Activated T-helper 2 cell treated with anti-CD3 and anti-CD28 coated beads, Interferon-gamma antibody, Interleukin-2, Interleukin-4, amounts not matched to agents 10 μg/mL and 5 μg/mL and 100 μg/mL, durations not matched to agents 14 hours and 24 hours and 36 hours (primary cell): ENCODE results near the gene SERPINB6. TPM values are rescaled to one million over a fixed set of nuclear protein-coding genes. Genes with fewer than 3 reads are reported as not detected.

Experiments used
- DNase-seq: peaks from one replicate; pipeline ENCODE4 v3.0.0; 2021; ENCODE audit warnings: low spot score
- H3K27ac Mint-ChIP-seq: one replicate; pipeline ENCODE4 v1.8.0; 2021; ENCODE audit warnings: mixed read lengths
- H3K27me3 Mint-ChIP-seq: one replicate; pipeline ENCODE4 v1.8.0; 2021; ENCODE audit warnings: low read depth, mixed read lengths
- H3K36me3 Mint-ChIP-seq: one replicate; pipeline ENCODE4 v1.8.0; 2021; ENCODE audit warnings: low read depth, mixed read lengths
- H3K4me1 Mint-ChIP-seq: one replicate; pipeline ENCODE4 v1.8.0; 2021; ENCODE audit warnings: low read depth, mixed read lengths
- H3K4me3 Mint-ChIP-seq: one replicate; pipeline ENCODE4 v1.8.0; 2021; ENCODE audit warnings: low read depth, mild to moderate bottlenecking, moderate library complexity, mixed read lengths
- H3K9me3 Mint-ChIP-seq: one replicate; pipeline ENCODE4 v1.8.0; 2021; ENCODE audit warnings: mixed read lengths
- intact Hi-C: fragments of 100-400 bp; cut with micrococcal nuclease; formaldehyde crosslinking; loops from one replicate; pipeline ENCODE4 v1.15.1; 2023
- total RNA-seq: library from RNA; stranded (reverse); gene quantifications from 2 replicates; pipeline ENCODE4 v1.2.3, GENCODE V29; 2022

The SERPINB6 gene
- total RNA-seq, 1 donor from 2014 or later: 72.0 TPM

DNA sequence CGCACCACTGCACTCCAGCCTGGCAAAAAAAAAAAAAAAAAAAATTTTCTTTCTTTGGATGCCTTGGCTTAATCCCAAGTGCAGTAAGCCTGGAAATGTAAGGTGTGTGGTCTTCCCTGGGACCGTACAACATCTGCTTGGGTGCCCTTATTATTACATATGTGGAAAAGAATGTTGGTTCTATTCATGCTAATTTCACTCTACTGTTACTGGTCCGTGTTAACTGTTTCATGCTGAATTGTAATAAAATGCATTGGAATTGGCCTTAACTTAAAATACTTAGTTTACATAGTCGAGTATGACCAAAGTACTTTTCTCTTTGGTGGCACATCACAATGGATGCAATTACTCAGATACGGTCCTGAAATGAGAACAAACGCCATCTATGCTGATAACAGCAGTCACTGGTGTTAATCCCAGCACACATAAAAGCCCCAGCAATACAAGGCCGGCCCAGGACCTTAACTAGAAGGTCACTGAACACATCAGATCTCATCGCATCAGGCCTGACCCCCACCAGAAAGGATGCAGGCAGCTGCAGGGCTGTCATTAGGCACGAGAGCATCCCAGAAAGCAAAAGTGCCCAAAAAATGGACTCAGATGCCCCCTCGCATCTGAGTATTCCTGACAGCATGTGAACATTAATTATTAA, 1.2 kb downstream of the SERPINB6 start:
- peaks cover 35% of the 10 kb centered on the region for H3K4me1 Mint-ChIP-seq
- H3K36me3 Mint-ChIP-seq: peaks cover 23% of the 10 kb centered on the region
- no peaks in the 10 kb centered on the region for H3K9me3 Mint-ChIP-seq
- no peak for DNase-seq
- peak overlapping the region; percentile 65 for H3K27ac Mint-ChIP-seq
- intact Hi-C loops: loop anchor here (1.0 to 2.0 kb wide), 2 partner anchors 18 to 19 kb away; no protein-coding TSS in a partner anchor
- peak overlapping the region; percentile 83 for H3K4me3 Mint-ChIP-seq
- H3K27me3 Mint-ChIP-seq: peaks cover 11% of the 10 kb centered on the region

DNA sequence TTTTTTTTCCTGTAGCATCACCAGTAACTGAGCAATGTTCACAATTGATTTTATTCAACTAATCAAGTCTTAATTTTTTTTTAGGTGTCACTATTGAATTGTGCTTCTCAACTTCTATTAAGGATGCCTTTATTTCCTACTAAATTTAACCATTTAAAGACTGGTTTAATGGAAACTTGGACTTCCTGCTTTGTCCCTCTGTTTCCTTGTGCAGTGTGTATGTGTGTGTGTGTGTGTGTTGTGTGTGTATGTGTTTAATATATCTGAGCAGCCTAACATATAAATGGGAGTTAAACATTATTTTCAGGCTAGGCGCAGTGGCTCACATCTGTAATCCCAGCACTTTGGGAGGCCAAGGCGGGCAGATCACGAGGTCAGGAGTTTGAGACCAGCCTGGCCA, 1.8 kb downstream of the SERPINB6 start:
- Mint-ChIP-seq H3K36me3 (peaks cover 23% of the 10 kb centered on the region), H3K4me1 (peaks cover 35% of the 10 kb centered on the region), H3K9me3 (no peaks in the 10 kb centered on the region), H3K4me3 (peak overlapping the region; percentile 26), H3K27ac (no peak overlapping the region), H3K27me3 (peaks cover 11% of the 10 kb centered on the region)
- intact Hi-C loops: no loop called here
- no peak for DNase-seq

DNA sequence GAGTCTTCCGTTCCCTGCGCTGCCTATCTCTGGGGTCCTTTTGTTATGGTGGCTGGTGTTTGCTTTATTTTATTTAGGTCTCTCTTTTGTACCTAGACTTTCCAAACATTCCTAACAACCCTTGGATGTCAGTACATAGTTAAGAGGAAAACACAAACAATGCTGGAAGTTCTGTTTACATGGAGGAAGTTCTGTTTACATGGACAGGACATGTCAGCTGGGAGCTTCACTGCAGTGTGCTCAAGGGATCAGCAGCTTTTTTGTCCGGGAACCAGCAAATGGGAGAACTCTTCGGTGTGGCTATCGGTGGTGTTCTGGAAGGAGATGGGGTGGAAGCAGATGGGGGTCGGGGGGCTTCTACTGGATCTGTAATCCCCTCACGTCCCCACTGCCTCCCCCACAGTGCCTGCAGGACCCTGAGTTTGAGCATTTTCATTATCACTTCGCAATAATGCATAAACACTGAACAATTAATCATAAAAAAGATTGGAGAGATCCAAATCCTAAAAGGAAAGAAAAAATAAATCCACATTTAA, 2.7 kb downstream of the SERPINB6 start:
- intact Hi-C loops: no loop called here
- Mint-ChIP-seq H3K27me3 (peaks cover 6% of the 10 kb centered on the region), H3K9me3 (no peaks in the 10 kb centered on the region), H3K27ac (no peak overlapping the region), H3K36me3 (peaks cover 22% of the 10 kb centered on the region), H3K4me1 (peaks cover 32% of the 10 kb centered on the region), H3K4me3 (no peak overlapping the region)
- no peak for DNase-seq

- Mint-ChIP-seq H3K27me3 (peaks cover 3% of the 10 kb centered on the region), H3K9me3 (no peaks in the 10 kb centered on the region), H3K27ac (no peak overlapping the region), H3K4me1 (peaks cover 30% of the 10 kb centered on the region), H3K4me3 (no peak overlapping the region), H3K36me3 (peaks cover 19% of the 10 kb centered on the region)
- DNase-seq: no peak
- intact Hi-C loops: no loop called here
Measured at GRCh38 chr6:2967936-2968335, 3.4 kb downstream of the SERPINB6 start.

DNA sequence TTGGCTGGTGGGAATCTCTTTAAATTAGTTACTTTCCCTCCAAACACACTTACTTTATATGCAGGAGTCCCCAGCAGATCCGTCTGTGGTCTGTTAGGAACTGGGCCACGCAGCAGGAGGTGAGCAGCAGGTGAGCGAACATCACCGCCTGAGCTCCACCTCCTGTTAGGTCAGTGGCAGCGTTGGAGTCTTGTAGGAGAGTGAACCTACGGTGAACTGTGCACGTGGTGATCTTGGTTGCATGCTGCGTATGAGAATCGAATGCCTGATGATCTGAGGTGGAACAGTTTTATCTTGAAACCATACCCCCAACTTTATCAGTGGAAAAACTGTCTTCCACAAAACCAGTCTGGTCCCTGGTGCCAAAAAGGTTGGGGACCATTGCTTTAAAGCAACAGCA, 5.0 kb downstream of the SERPINB6 start:
- no peak overlapping the region for H3K27ac Mint-ChIP-seq
- H3K36me3 Mint-ChIP-seq: peaks cover 14% of the 10 kb centered on the region
- H3K9me3 Mint-ChIP-seq: no peaks in the 10 kb centered on the region
- intact Hi-C loops: no loop called here
- H3K4me3 Mint-ChIP-seq: no peak overlapping the region
- DNase-seq: no peak
- peaks cover 20% of the 10 kb centered on the region for H3K4me1 Mint-ChIP-seq
- peaks cover 3% of the 10 kb centered on the region for H3K27me3 Mint-ChIP-seq

DNA sequence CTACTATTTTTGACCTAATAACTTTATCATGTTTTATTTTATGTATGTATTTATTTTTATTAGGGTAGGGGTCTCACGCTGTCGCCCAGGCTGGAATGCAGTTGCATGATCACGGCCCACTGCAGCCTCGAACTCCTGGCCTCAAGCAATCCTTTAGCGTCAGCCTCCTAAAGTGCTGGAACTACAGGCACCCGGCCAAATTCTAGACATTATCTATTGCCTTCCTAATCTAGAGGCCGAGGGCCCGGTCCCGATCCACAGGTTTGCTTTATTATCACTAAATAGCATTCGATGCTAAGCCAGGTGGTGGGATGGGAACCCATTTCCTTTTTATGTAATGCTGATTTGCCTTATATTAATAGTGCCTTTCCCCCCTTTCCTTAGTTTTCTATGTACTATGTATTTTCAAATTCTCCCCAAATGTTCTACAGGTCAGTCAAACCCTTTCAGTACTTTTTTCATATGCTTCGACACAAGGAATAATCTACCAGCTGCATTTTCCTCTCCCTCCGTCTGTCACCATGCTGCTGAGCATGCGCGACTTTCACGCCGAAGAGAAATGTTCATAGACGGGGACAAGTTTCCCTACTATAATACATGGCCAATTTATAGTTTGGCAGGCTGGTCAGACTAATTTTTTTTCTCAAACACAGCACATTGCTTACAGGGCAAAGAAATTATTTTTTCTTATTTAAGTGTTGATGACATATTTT, 6.4 kb downstream of the SERPINB6 start:
- Mint-ChIP-seq H3K9me3 (no peaks in the 10 kb centered on the region), H3K4me1 (peaks cover 14% of the 10 kb centered on the region), H3K4me3 (no peak overlapping the region), H3K27me3 (peaks cover 3% of the 10 kb centered on the region), H3K27ac (no peak overlapping the region), H3K36me3 (peaks cover 11% of the 10 kb centered on the region)
- intact Hi-C loops: no loop called here
- no peak for DNase-seq

DNA sequence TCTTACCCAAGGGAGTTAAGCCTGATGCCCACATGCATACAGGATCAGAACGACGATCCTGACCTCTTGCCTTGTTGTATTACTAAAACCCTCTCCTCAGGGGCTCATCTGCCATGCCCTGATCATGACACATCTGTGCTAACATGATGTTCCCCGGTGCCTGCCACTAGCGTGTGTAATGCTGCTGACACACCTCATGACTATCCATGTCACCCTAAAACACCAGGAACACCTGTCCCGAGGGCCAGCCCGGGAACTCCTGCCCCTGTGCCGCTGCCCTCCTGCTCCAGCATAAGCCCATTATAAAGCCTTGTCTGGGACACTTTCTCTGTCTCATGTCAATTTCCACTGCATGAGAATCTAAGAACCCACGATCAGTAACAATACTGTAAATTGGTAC, 7.6 kb downstream of the SERPINB6 start:
- DNase-seq: no peak

GRCh38 chr6:2962636-2963035, 8.7 kb downstream of the SERPINB6 start:
- peaks cover 9% of the 10 kb centered on the region for H3K4me1 Mint-ChIP-seq
- intact Hi-C loops: no loop called here
- no peaks in the 10 kb centered on the region for H3K27me3 Mint-ChIP-seq
- no peak for DNase-seq
- peaks cover under 1% of the 10 kb centered on the region for H3K36me3 Mint-ChIP-seq
- no peaks in the 10 kb centered on the region for H3K9me3 Mint-ChIP-seq
- H3K4me3 Mint-ChIP-seq: no peak overlapping the region
- H3K27ac Mint-ChIP-seq: no peak overlapping the region

More for the DNA sequence above, 7.6 kb downstream of the SERPINB6 start:
- Mint-ChIP-seq H3K4me3 (no peak overlapping the region), H3K27me3 (peaks cover 2% of the 10 kb centered on the region), H3K4me1 (peaks cover 11% of the 10 kb centered on the region), H3K36me3 (peaks cover 9% of the 10 kb centered on the region), H3K9me3 (no peaks in the 10 kb centered on the region), H3K27ac (no peak overlapping the region)
- intact Hi-C loops: no loop called here

- no peak for DNase-seq
- no peak overlapping the region for H3K4me3 Mint-ChIP-seq
- peaks cover 3% of the 10 kb centered on the region for H3K36me3 Mint-ChIP-seq
- H3K27me3 Mint-ChIP-seq: no peaks in the 10 kb centered on the region
- H3K9me3 Mint-ChIP-seq: no peaks in the 10 kb centered on the region
- intact Hi-C loops: no loop called here
- no peak overlapping the region for H3K27ac Mint-ChIP-seq
- peaks cover 4% of the 10 kb centered on the region for H3K4me1 Mint-ChIP-seq
Measured at GRCh38 chr6:2962004-2962403, 9.4 kb downstream of the SERPINB6 start.

- H3K9me3 Mint-ChIP-seq: no peaks in the 10 kb centered on the region
- DNase-seq: no peak
- intact Hi-C loops: no loop called here
- peaks cover 2% of the 10 kb centered on the region for H3K4me1 Mint-ChIP-seq
- no peak overlapping the region for H3K27ac Mint-ChIP-seq
- no peak overlapping the region for H3K4me3 Mint-ChIP-seq
- no peaks in the 10 kb centered on the region for H3K27me3 Mint-ChIP-seq
- H3K36me3 Mint-ChIP-seq: peaks cover 3% of the 10 kb centered on the region
Measured at GRCh38 chr6:2961506-2961905, 9.9 kb downstream of the SERPINB6 start.

- Mint-ChIP-seq H3K27me3 (no peaks in the 10 kb centered on the region), H3K27ac (no peak overlapping the region), H3K4me3 (no peak overlapping the region), H3K36me3 (peaks cover 3% of the 10 kb centered on the region), H3K4me1 (peaks cover 2% of the 10 kb centered on the region), H3K9me3 (no peaks in the 10 kb centered on the region)
- no peak for DNase-seq
- intact Hi-C loops: no loop called here
Measured at GRCh38 chr6:2960935-2961334, 10.4 kb downstream of the SERPINB6 start.

DNA sequence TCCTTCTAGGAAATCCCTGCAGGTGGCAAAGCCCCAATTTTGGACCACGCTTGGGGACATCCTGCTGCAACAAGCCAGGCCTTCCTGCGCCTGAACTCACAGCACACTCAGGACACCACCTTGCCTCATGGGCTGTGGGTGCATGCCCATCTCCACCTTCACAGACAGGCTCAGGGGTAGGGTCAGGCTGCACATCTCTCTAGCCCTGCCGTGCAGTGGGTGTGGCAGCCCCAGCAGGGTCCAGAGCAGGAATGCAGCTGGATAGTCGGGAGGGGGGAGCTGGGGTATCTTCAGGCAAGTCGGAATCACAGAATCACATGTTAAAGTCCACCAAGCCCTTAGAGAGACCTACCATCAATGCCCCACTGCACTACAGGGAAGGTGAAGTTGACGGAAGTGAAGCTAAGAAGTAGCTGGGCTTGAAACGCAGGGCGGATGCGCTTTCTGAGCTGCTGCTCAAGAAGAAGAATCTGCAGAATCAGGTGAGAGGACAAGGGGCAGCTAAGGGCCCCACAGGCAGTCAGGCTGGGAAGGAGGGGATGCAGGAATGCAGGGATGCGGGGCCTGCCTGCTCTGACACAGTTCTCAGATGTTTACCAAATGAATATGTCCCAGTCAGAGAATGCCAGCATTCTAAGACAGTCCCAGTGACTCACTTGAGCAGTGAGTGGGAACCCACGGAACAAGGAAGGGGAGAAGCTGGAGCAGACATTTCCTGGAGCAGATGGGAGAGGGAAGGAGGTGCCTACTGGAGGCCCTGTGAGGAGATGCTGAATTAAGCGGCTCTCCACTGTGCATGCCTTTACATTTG, 11.3 kb downstream of the SERPINB6 start:
- Mint-ChIP-seq H3K27ac (no peak overlapping the region), H3K4me3 (no peak overlapping the region), H3K9me3 (no peaks in the 10 kb centered on the region), H3K36me3 (peaks cover 3% of the 10 kb centered on the region), H3K27me3 (no peaks in the 10 kb centered on the region), H3K4me1 (peaks cover 2% of the 10 kb centered on the region)
- DNase-seq: no peak
- intact Hi-C loops: no loop called here
